ENCODE data around the gene NFAT5. TPM values are rescaled to one million over a fixed set of nuclear protein-coding genes. Genes with fewer than 3 reads are reported as not detected.

NFAT5 gene
- total RNA-seq, 4 donors from 2014 or later, result 76.1 to 122 (median 102) TPM

GRCh38 chr16:69672998-69673713 lies 107.4 kb downstream of the NFAT5 start:
- no peak overlapping the region for H3K4me3 ChIP-seq (replicated peaks in 1 of 3)
- H3K9me3 ChIP-seq, result no peaks in the 10 kb centered on the region
- intact Hi-C loops (cut with DNase I), result no loop called here
- peak overlapping the region in 1 of 3 donors; percentile 30 for H3K27ac ChIP-seq
- no peak for DNase-seq
- H3K4me1 ChIP-seq, result peaks cover 6 to 20% of the 10 kb centered on the region in 2 donors
- TF ChIP-seq CTCF (IDR thresholded peaks at IDR 0.05) (no peak), POLR2A (IDR thresholded peaks at IDR 0.05) (no peak)
- no peaks in the 10 kb centered on the region for H3K27me3 ChIP-seq
- peaks cover 0 to 7% of the 10 kb centered on the region in 2 donors for H3K36me3 ChIP-seq
- 68 to 90% methylated on average over 3 of the region's 3 CpGs for WGBS, 2 donors

GRCh38 chr16:69680358-69680757 lies 114.6 kb downstream of the NFAT5 start:
- intact Hi-C loops (cut with DNase I), result no loop called here

GRCh38 chr16:69688589-69688988 lies 122.8 kb downstream of the NFAT5 start:
- intact Hi-C loops (cut with DNase I), result no loop called here
- H3K9me3 ChIP-seq, result no peaks in the 10 kb centered on the region
- no peak overlapping the region for H3K27ac ChIP-seq
- no peaks in the 10 kb centered on the region for H3K27me3 ChIP-seq
- TF ChIP-seq CTCF (IDR thresholded peaks at IDR 0.05) (no peak), POLR2A (IDR thresholded peaks at IDR 0.05) (no peak)
- no peak for DNase-seq
- H3K4me3 ChIP-seq (replicated peaks in 1 of 3), result no peak overlapping the region
- peaks cover 23 to 27% of the 10 kb centered on the region in 2 donors for H3K36me3 ChIP-seq
- 95 to 97% methylated on average over 2 of the region's 2 CpGs for WGBS, 2 donors
- no peaks in the 10 kb centered on the region for H3K4me1 ChIP-seq

More at GRCh38 chr16:69680358-69680757, 114.6 kb downstream of the NFAT5 start:
- no peak for DNase-seq
- peaks cover 5 to 6% of the 10 kb centered on the region in 2 donors for H3K4me1 ChIP-seq
- no peak for TF ChIP-seq POLR2A (IDR thresholded peaks at IDR 0.05)
- TF ChIP-seq CTCF (IDR thresholded peaks at IDR 0.05), result no peak
- no peaks in the 10 kb centered on the region for H3K9me3 ChIP-seq
- H3K36me3 ChIP-seq, result peaks cover 9 to 18% of the 10 kb centered on the region in 2 donors
- no peak overlapping the region for H3K27ac ChIP-seq
- H3K27me3 ChIP-seq, result no peaks in the 10 kb centered on the region
- no peak overlapping the region for H3K4me3 ChIP-seq (replicated peaks in 1 of 3)

GRCh38 chr16:69691980-69692911 lies 126.5 kb downstream of the NFAT5 start:
- H3K4me1 ChIP-seq, result no peaks in the 10 kb centered on the region
- DNase-seq, result no peak
- H3K27ac ChIP-seq, result no peak overlapping the region
- no peaks in the 10 kb centered on the region for H3K27me3 ChIP-seq
- WGBS, 2 donors, result 94 to 98% methylated on average over 4 of the region's 4 CpGs
- intact Hi-C loops (cut with DNase I), result no loop called here
- no peak for TF ChIP-seq CTCF (IDR thresholded peaks at IDR 0.05)
- TF ChIP-seq POLR2A (IDR thresholded peaks at IDR 0.05), result no peak
- peaks cover 37 to 44% of the 10 kb centered on the region in 2 donors for H3K36me3 ChIP-seq
- H3K9me3 ChIP-seq, result no peaks in the 10 kb centered on the region
- H3K4me3 ChIP-seq (replicated peaks in 1 of 3), result no peak overlapping the region
